Ascending aorta (tissue), 2 donors: ENCODE data around the gene APOLD1. TPM values are rescaled to one million over a fixed set of nuclear protein-coding genes. Genes with fewer than 3 reads are reported as not detected.
"Not testable (repeated sequence)": the region's sequence is repeated elsewhere in the genome, so short reads cannot be mapped to it uniquely, and the experiment has no call there.

Source experiments
- DNase-seq, 2 donors: peaks; one replicate each; pipeline ENCODE4 v3.0.0-alpha.2; 2019; ENCODE audit warnings: low spot score in 2 of 2
- H3K27ac ChIP-seq, 2 donors: fragments of 200-600 bp; sonication (generic); one replicate each; pipeline ENCODE4 v1.5.1; 2016 to 2017; ENCODE audit warnings: mild to moderate bottlenecking in 1 of 2
- H3K27me3 ChIP-seq: fragments of 200-600 bp; sonication (generic); one replicate; pipeline ENCODE4 v1.5.1; 2017
- H3K36me3 ChIP-seq, 2 donors: fragments of 200-600 bp; sonication (generic); one replicate each; pipeline ENCODE4 v1.5.1; 2016
- H3K4me1 ChIP-seq, 2 donors: fragments of 200-600 bp; sonication (generic); one replicate each; pipeline ENCODE4 v1.5.1; 2016 to 2017; ENCODE audit warnings: mild to moderate bottlenecking in 1 of 2
- H3K4me3 ChIP-seq, 2 donors: fragments of 200-600 bp; sonication (generic); one replicate each; pipeline ENCODE4 v1.5.1; 2016 to 2017; ENCODE audit warnings: mild to moderate bottlenecking in 1 of 2
- H3K9me3 ChIP-seq, 2 donors: fragments of 200-600 bp; sonication (generic); one replicate each; pipeline ENCODE4 v1.5.1; 2016
- intact Hi-C: fragments of 100-400 bp; cut with DNase I; formaldehyde crosslinking; loops from one replicate; pipeline ENCODE4 v1.15.1; 2023
- total RNA-seq: library from RNA; depleted of rRNA; stranded (reverse); fragments of >200 nt; gene quantifications from one replicate; pipeline ENCODE4 v1.1.0, GENCODE V29; 2016
- TF ChIP-seq, protein P1 (sequence below), 3 experiments: fragments of 200-600 bp in 2 of 3; fragments of 450-650 bp in 1 of 3; sonication (generic) in 2 of 3; IDR thresholded peaks; one replicate each; pipeline ENCODE4 v1.5.1; 2016 to 2019; ENCODE audit warnings: antibody characterized with exemption in 3 of 3, mild to moderate bottlenecking in 1 of 3, moderate library complexity in 1 of 3

Gene APOLD1
- total RNA-seq, 1 donor from 2014 or later, result 189 TPM

DNA sequence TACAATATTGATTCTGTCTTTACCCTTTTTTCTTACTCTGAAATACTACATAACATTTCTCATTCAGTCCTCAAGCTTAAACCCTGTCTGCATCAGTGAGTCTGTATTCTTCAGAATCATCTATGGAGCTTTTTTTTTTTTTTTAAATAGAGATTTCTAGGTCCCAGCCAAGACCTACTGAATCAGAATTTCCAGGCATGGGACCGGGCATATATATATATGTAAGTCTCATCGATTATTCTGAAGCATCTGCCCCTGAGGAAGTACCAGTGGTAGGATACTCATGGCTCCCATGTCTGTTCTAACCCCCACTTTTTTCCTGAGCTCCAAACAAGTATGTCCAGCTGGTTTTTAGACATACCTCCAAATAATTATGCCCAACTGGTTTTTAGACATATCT, 33.8 kb downstream of the APOLD1 start:
- H3K9me3 ChIP-seq, result no peaks in the 10 kb centered on the region
- H3K4me1 ChIP-seq, result peaks cover 0 to 11% of the 10 kb centered on the region in 2 donors
- no peak for DNase-seq
- peaks cover 17 to 33% of the 10 kb centered on the region in 2 donors for H3K36me3 ChIP-seq
- no peak overlapping the region for H3K4me3 ChIP-seq
- intact Hi-C loops, result loop anchor here (10.0 kb wide), 1 partner anchor 286 kb away; the partner anchor contains the start of gene GSG1
- peak overlapping the region; percentile 68 to 79 for H3K27ac ChIP-seq
- TF ChIP-seq, protein P1, sequence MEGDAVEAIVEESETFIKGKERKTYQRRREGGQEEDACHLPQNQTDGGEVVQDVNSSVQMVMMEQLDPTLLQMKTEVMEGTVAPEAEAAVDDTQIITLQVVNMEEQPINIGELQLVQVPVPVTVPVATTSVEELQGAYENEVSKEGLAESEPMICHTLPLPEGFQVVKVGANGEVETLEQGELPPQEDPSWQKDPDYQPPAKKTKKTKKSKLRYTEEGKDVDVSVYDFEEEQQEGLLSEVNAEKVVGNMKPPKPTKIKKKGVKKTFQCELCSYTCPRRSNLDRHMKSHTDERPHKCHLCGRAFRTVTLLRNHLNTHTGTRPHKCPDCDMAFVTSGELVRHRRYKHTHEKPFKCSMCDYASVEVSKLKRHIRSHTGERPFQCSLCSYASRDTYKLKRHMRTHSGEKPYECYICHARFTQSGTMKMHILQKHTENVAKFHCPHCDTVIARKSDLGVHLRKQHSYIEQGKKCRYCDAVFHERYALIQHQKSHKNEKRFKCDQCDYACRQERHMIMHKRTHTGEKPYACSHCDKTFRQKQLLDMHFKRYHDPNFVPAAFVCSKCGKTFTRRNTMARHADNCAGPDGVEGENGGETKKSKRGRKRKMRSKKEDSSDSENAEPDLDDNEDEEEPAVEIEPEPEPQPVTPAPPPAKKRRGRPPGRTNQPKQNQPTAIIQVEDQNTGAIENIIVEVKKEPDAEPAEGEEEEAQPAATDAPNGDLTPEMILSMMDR (IDR thresholded peaks at IDR 0.05), result no peak
- H3K27me3 ChIP-seq, result no peaks in the 10 kb centered on the region

DNA sequence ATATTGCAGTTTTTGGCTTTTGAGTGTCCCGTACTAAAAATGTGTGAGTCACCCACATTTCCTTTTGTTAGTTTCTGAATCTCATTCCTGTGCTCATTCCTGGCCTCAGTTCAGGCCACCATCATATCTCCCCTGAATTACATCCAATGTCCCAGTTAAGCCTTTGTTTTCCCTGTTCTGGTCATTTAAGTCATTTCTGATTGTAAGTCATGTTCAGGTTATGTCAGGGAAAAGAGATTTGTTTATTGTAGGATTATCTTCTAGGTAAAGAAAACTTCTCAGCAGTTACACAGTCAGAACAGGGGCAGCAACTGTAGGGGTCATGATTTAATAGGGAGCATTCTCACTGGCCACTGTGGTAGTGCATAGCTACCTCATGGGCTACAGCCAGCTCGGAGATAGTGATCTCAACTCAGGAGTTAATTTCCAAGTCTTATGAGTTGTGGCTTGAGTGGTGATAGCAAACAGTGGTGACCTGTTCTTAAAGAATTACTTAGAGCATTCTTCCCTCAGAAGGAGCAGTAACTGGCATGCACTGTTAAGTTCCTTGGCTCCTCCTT, 34.4 kb downstream of the APOLD1 start:
- H3K4me3 ChIP-seq, result peak overlapping the region in 1 of 2 donors; percentile 9
- H3K4me1 ChIP-seq, result peaks cover 0 to 10% of the 10 kb centered on the region in 2 donors
- TF ChIP-seq, protein P1 (IDR thresholded peaks at IDR 0.05), result no peak

DNA sequence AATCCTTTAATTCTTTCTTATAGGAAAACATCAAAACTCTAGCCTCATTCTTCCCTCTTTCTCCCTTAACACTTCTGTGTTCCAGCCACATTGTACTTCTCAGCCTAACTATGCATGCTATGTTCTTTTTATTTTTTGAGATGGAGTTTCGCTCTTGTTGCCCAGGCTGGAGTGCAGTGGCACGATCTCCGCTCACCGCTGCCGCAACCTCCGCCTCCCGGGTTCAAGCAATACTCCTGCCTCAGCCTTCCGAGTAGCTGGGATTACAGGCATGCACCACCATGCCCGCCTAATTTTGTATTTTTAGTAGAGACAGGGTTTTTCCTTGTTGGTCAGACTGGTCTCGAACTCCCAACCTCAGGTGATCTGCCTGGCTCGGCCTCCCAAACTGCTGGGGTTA, 34.9 kb downstream of the APOLD1 start:
- H3K36me3 ChIP-seq, result peaks cover 28 to 44% of the 10 kb centered on the region in 2 donors

More for the DNA sequence above, 34.4 kb downstream of the APOLD1 start:
- Histone ChIP-seq H3K36me3 (peaks cover 23 to 39% of the 10 kb centered on the region in 2 donors), H3K27ac (peak overlapping the region; percentile 68 to 79), H3K27me3 (no peaks in the 10 kb centered on the region), H3K9me3 (no peaks in the 10 kb centered on the region)
- intact Hi-C loops, result loop anchor here (10.0 kb wide), 1 partner anchor 285 kb away; the partner anchor contains the start of gene GSG1
- DNase-seq, result peak in 1 of 2 donors; percentile 78

DNA sequence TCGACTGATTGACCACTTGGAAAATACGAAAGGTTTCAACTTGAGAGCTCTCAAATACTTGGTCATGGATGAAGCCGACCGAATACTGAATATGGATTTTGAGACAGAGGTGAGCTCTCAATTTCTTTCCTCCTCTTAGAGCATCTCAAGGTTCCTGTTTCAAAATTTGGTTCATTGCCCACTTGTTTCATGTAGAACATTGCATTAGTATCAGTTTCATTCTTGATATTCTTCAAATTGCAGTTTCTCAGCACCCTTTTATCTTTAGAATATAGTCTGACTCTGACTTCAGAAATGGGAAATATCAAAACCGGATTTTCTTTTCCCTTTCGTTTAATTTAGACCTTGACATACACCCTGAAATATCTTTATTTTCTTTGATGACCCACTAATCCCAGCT, 36.5 kb downstream of the APOLD1 start:
- intact Hi-C loops, result no loop called here
- Histone ChIP-seq H3K27me3 (no peaks in the 10 kb centered on the region), H3K9me3 (no peaks in the 10 kb centered on the region), H3K4me1 (peaks cover 0 to 7% of the 10 kb centered on the region in 2 donors), H3K27ac (no peak overlapping the region), H3K4me3 (no peak overlapping the region), H3K36me3 (peaks cover 43 to 60% of the 10 kb centered on the region in 2 donors)
- DNase-seq, result no peak
- TF ChIP-seq, protein P1 (IDR thresholded peaks at IDR 0.05), result no peak

More for the DNA sequence above, 34.9 kb downstream of the APOLD1 start:
- H3K4me1 ChIP-seq, DNase-seq, H3K27me3 ChIP-seq, intact Hi-C loops, H3K4me3 ChIP-seq, H3K9me3 ChIP-seq: not testable (repeated sequence)
- peak overlapping the region; percentile 68 to 79 for H3K27ac ChIP-seq

DNA sequence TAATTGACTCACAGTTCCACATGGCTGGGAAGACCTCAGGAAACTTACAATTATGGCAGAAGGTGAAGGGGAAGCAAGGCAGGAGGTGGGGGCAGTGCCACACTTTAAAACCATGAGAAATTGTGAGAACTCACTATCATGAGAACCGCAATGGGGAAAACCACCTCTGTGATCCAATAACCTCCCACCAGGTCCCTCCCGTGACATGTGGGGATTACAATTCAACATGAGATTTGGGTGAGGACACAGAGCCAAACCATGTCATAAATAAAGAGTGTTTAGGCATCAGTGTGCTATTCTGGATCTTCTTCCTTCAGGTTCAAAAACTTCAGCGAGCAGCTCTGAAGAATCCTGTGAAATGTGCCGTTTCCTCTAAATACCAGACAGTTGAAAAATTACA, 37.4 kb downstream of the APOLD1 start:
- Histone ChIP-seq H3K9me3 (no peaks in the 10 kb centered on the region), H3K36me3 (peaks cover 50 to 69% of the 10 kb centered on the region in 2 donors), H3K4me1 (peaks cover 0 to 7% of the 10 kb centered on the region in 2 donors), H3K27me3 (no peaks in the 10 kb centered on the region), H3K4me3 (no peak overlapping the region), H3K27ac (no peak overlapping the region)
- TF ChIP-seq, protein P1 (IDR thresholded peaks at IDR 0.05), result no peak
- intact Hi-C loops, result no loop called here
- DNase-seq, result no peak

DNA sequence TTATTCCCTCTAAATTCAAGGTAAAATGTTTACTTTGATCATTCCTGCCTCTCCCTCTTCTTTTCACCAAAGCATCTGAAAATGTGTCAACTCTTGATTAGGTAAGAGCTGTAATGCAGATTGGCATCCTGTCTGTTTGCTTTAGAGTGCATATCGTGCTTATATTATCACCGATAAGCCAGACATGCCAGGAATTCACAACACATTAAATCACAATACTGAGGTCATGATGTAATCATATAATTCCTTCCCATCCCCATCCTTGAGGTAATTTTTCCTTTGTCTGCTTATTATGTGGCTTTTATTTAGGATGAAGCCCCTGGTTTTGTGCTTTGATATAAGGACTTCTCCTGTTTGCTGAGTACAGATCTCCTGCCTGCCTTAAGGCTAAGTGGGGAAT, 37.8 kb downstream of the APOLD1 start:
- Histone ChIP-seq H3K4me1 (peaks cover 0 to 7% of the 10 kb centered on the region in 2 donors), H3K4me3 (no peak overlapping the region), H3K27ac (no peak overlapping the region), H3K27me3 (no peaks in the 10 kb centered on the region), H3K36me3 (peaks cover 54 to 74% of the 10 kb centered on the region in 2 donors), H3K9me3 (no peaks in the 10 kb centered on the region)
- TF ChIP-seq, protein P1 (IDR thresholded peaks at IDR 0.05), result no peak
- DNase-seq, result no peak
- intact Hi-C loops, result no loop called here
